GM19395 (cell line): ENCODE results near the gene PHB1.
"Not testable (repeated sequence)": the region's sequence is repeated elsewhere in the genome, so short reads cannot be mapped to it uniquely, and the experiment has no call there.

ENCODE experiments used
- ATAC-seq: cut with Tn5 transposase; IDR thresholded peaks from one replicate; pipeline ENCODE4 v1.9.1; 2021; ENCODE audit warnings: mild to moderate bottlenecking, moderate library complexity; ENCODE audit not compliant: unreplicated experiment

Gene PHB1

DNA sequence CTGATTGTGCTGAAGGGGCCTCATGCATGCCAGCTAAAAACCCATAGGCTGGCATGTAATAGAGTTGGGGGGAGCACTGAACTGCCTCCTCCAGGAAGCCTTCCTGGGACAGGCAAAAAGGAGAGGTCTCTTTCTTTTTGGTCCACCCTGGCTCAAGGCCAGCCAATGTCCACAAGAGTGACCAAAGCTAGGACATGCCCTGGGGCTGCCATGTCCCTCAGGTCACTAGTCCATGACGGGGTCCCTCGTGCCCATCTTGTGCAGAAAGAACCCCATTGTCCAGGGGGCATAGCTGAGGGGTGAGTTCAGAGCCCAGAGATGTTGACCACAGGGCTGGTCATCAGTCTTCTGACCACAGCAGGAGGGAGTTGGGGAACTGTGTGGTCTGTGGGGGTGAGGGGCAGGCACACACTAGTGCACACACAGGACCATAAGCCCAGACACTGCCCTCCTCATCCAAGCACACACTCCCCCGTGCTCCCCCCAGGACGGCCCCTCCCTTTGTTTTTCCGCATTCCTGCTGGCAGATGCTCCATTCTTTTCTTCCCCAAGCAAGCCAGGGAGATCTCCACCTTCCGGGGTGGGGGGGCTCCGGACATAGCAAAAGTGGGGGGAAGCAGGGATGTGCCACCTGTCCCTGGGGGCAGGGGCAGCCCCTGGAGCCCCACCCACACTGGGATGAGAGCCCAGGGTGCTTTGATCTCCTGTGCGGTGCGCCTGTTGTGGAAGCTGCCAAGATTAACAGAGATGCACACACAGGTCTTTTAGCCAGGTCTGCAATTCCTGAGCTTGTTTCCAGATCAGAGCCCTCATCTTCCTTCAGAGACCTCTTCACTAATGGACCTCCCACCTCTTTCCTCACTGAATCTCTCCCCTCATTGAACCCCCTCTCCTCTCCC, 25.2 kb upstream of the PHB1 start:
- no peak for ATAC-seq

GRCh38 chr17:49439305-49439672, 24.6 kb upstream of the PHB1 start:
- ATAC-seq: no peak

GRCh38 chr17:49438436-49439278, 24.0 kb upstream of the PHB1 start:
- no peak for ATAC-seq

- ATAC-seq: no peak
Observed at GRCh38 chr17:49437696-49438435, 23.2 kb upstream of the PHB1 start.

DNA sequence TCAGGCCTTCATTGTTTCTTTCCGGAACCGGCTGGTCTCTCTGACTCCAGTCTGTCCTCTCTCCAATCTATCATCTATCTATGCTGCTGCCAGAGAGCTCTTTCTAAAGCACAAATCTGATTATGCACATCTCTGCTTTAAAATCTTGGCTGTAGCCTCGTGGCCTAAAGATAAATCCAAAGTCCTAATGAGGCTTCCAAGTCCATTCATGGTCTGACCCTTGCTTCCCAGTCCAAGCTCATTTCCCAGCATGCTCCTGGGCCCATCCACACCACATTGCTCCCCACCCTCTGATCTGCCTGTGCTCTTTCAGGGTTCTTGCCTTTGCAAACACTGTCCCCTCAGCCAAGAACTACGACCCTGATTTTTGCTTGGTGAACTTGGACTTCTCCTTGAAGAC, 21.5 kb upstream of the PHB1 start:
- no peak for ATAC-seq

- ATAC-seq: no peak
Observed at GRCh38 chr17:49435671-49436029, 21.0 kb upstream of the PHB1 start.

GRCh38 chr17:49434821-49435670, 20.4 kb upstream of the PHB1 start:
- ATAC-seq: no peak

- ATAC-seq: no peak
Observed at GRCh38 chr17:49433000-49433694, 18.5 kb upstream of the PHB1 start.

- ATAC-seq: no peak
Observed at GRCh38 chr17:49431743-49432142, 17.1 kb upstream of the PHB1 start.

DNA sequence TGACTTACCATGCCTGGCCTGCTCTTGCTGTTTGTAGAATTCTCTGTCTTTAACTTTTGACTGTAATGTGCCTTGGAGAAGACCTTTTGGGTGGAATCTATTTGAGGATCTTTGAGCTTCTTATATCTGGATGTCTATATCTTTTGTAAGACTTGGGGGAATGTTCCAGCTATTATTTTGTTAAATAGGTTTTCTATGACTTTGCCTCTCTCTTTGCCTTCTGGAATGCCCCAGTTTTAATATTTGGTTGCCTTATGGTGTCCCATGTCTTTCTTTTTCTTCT, 10.3 kb upstream of the PHB1 start:
- ATAC-seq: no peak

DNA sequence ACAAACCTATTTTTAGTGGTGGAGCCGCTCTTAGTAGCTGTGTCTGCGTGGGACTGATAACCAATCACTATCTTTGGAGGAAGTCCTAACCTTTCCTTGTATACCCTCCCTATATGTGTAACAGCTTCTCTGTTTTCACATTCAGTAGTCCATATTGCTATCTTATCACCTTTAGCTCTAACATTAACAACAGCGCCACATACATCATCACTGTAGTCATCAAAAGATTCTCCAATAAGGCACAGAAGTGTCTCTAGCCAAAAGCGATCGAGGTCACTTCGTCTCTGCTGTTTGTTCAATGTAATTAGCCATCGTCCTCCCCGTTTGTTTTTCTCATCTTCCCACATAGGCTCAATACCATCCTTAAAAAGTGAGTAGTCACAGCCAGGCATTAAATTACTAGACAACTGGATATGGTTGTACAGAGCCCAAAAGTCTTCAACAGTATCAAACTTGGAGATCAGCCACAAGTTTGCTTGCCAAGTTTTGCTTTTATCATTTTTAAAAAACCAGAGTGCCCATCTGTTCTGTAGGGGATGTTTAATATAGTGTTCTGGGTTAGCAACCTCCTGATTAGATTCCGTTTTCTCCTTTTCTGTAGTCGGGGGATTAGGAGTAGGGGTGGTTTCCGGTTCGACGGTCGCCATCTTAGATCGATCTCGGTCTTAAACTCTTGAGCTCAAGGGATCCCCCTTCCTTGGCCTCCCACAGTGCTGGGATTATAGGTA, 9.8 kb upstream of the PHB1 start:
- not testable (repeated sequence) for ATAC-seq

DNA sequence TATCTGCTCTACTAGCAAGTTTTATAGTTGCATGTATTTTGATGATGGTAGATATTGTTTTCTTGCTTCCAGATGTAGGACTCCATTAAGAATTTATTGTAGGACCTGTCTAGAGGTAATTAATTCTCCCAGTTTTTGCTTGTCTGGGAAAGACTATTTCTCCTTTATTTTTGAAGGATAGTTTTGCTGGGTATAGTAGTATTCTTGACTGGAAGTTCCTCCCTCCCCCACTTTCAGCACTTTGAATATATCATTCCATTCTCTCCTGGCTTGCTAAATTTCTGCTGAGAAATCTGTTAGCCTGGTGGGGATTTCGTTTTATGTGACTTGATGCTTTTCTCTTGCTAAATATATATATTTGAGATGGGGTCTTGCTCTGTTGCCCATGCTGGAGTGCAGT, 8.0 kb upstream of the PHB1 start:
- no peak for ATAC-seq

DNA sequence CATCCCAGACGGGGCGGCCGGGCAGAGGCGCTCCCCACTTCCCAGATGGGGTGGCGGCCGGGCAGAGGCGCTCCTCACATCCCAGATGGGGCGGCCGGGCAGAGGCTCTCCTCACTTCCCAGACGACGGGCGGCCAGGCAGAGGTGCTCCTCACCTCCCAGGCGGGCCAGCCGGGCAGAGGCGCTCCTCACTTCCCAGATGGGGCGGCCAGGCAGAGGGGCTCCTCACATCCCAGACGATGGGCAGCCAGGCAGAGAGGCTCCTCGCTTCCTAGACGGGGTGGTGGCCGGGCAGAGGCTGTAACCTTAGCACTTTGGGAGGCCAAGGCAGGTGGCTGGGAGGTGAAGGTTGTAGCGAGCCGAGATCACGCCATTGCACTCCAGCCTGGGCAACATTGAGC, 5.1 kb upstream of the PHB1 start:
- not testable (repeated sequence) for ATAC-seq

- not testable (repeated sequence) for ATAC-seq
Observed at GRCh38 chr17:49418754-49419740, 4.4 kb upstream of the PHB1 start.

DNA sequence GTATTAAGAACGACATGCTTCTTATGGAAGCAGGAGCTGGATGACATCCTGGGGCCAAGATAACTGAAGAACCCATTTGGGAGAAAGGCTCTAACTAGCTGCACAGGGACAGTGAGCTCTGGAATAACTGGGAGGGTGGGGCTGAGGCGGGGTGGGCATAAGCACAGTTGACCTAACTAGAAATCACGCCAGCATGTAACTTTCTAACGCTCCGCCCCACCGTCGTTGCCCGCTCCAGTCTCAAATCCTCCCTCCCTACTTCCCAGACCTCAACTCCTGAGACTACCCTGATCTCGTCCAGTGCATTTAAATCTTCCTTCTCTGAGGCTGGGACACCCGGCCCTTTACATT, 436 bp downstream of the PHB1 start:
- ATAC-seq: no peak

GRCh38 chr17:49409066-49409465, 5.6 kb downstream of the PHB1 start:
- ATAC-seq: no peak

DNA sequence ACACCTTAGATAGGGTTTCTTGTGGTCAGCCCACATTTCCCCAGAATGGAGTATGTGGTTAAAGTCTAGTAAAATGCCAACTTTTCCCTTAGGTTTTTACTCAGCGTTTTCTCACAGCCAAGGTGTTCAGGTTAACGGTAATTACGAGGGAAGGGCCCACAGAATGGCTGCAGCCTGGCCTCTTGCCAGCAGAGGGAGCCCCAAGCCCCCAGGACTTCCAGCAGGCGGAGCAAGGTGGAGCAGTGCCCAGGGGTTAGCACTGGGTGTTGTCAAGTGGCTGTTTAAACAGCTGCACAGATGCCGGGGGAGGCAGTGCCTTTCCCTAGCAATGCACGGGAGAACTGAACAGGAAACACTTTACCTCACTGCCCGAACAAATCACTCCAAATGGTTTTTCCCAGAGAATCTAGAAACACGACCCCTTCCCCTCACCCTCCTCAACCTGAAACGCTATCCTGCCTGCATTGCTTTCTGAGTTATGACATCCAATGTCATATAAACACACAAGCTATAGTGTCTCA, 6.6 kb downstream of the PHB1 start:
- ATAC-seq: peak; percentile 63

DNA sequence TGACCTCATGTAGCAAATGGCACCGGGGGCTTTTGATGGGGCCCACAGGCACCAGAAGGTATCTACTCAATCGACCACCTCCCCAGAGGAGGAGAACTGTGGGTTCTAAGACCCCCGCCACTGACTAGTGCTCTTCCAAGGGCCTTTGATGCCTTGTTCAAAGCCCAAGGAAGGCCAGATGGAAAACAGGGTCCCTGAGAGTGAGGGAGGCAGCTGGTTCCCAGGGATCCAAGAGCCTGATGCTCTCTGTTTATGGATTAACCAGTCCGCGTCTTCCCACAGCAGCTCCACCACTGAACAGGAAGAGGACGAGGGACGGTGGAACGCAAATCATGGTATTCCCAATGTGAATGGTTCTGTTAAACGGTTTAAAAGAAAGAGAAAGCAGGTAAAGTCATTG, 7.6 kb downstream of the PHB1 start:
- ATAC-seq: no peak
